Hematopoietic multipotent progenitor cell (in vitro differentiated cells): ENCODE results near the gene SFT2D2. TPM values are rescaled to one million over a fixed set of nuclear protein-coding genes. Genes with fewer than 3 reads are reported as not detected.

ENCODE experiments used
- DNase-seq, 3 donors: peaks; one replicate each; pipeline ENCODE4 v3.0.0-alpha.2; 2011 to 2015; ENCODE audit warnings: low read depth in 2 of 3, low spot score in 2 of 3
- total RNA-seq: library from RNA; depleted of rRNA; stranded (reverse); fragments of >200 nt; gene quantifications from one replicate; pipeline ENCODE4 v1.2.3, GENCODE V29; 2012

The SFT2D2 gene
- total RNA-seq, 1 donor, result 30.4 TPM

GRCh38 chr1:168263130-168263529, 37.3 kb downstream of the SFT2D2 start:
- DNase-seq, result no peak

GRCh38 chr1:168264296-168264695, 38.5 kb downstream of the SFT2D2 start:
- no peak for DNase-seq

- DNase-seq, result no peak
Measured at GRCh38 chr1:168265596-168265995, 39.8 kb downstream of the SFT2D2 start.

GRCh38 chr1:168266644-168267186, 40.9 kb downstream of the SFT2D2 start:
- DNase-seq, result no peak

GRCh38 chr1:168271636-168272035, 45.8 kb downstream of the SFT2D2 start:
- no peak for DNase-seq

- DNase-seq, result no peak
Measured at GRCh38 chr1:168273575-168273974, 47.8 kb downstream of the SFT2D2 start.

- DNase-seq, result no peak
Measured at GRCh38 chr1:168279253-168279652, 53.4 kb downstream of the SFT2D2 start.

- DNase-seq, result no peak
Measured at GRCh38 chr1:168280296-168280927, 54.6 kb downstream of the SFT2D2 start, which contains the start of gene TBX19. TSS of gene TBX19 (plus strand) at chr1:168280877. CDS start at chr1:168281091, 214 bp downstream.

- DNase-seq, result peak in 2 of 3 donors; percentile 16 to 31
Measured at GRCh38 chr1:168281603-168282325, 56.0 kb downstream of the SFT2D2 start.

GRCh38 chr1:168285521-168285790, 59.7 kb downstream of the SFT2D2 start:
- no peak for DNase-seq

GRCh38 chr1:168285971-168286927, 60.4 kb downstream of the SFT2D2 start:
- DNase-seq, result no peak

- DNase-seq, result peak in 1 of 3 donors; percentile 47
Measured at GRCh38 chr1:168287237-168287664, 61.4 kb downstream of the SFT2D2 start.

GRCh38 chr1:168288311-168289052, 62.7 kb downstream of the SFT2D2 start:
- DNase-seq, result no peak

GRCh38 chr1:168291222-168291837, 65.5 kb downstream of the SFT2D2 start:
- no peak for DNase-seq

GRCh38 chr1:168293356-168293755, 67.6 kb downstream of the SFT2D2 start:
- no peak for DNase-seq

- DNase-seq, result no peak
Measured at GRCh38 chr1:168295411-168296114, 69.8 kb downstream of the SFT2D2 start.

GRCh38 chr1:168297019-168297730, 71.4 kb downstream of the SFT2D2 start:
- DNase-seq, result no peak

GRCh38 chr1:168298446-168298845, 72.6 kb downstream of the SFT2D2 start:
- no peak for DNase-seq

- no peak for DNase-seq
Measured at GRCh38 chr1:168300626-168301025, 74.8 kb downstream of the SFT2D2 start.
